ENCODE measurements around the gene ZMIZ1. TPM values are rescaled to one million over a fixed set of nuclear protein-coding genes. Genes with fewer than 3 reads are reported as not detected.

Gene ZMIZ1
- total RNA-seq, 6 donors from 2014 or later: 51.0 to 99.2 (median 91.8) TPM

- WGBS, 2 donors: 87 to 95% methylated on average over 6 to 8 of the region's 8 CpGs
- ATAC-seq (ENCODE audit: low FRiP score in 2 of 2) (no peak), DNase-seq (no peak)
- H3K36me3 ChIP-seq: peaks cover 66 to 99% (median 94%) of the 10 kb centered on the region in 4 donors
- H3K9me3 ChIP-seq: no peaks in the 10 kb centered on the region
- no peak for TF ChIP-seq EP300 (IDR thresholded peaks at IDR 0.05)
- TF ChIP-seq CTCF (IDR thresholded peaks at IDR 0.05): no peak
- TF ChIP-seq POLR2AphosphoS5 (IDR thresholded peaks at IDR 0.05): no peak
- TF ChIP-seq POLR2A (IDR thresholded peaks at IDR 0.05): no peak
- H3K27ac ChIP-seq: no peak overlapping the region
- no peak overlapping the region for H3K4me3 ChIP-seq
- no peaks in the 10 kb centered on the region for H3K4me1 ChIP-seq
- no peaks in the 10 kb centered on the region for H3K27me3 ChIP-seq
These were observed 236.7 kb downstream of the ZMIZ1 start for GRCh38 chr10:79305515-79305914.

GRCh38 chr10:79305988-79306387, 237.2 kb downstream of the ZMIZ1 start:
- TF ChIP-seq CTCF (IDR thresholded peaks at IDR 0.05): no peak
- peaks cover 62 to 99% (median 94%) of the 10 kb centered on the region in 4 donors for H3K36me3 ChIP-seq
- H3K4me1 ChIP-seq: no peaks in the 10 kb centered on the region
- H3K4me3 ChIP-seq: no peak overlapping the region
- no peaks in the 10 kb centered on the region for H3K9me3 ChIP-seq
- ATAC-seq (ENCODE audit: low FRiP score in 2 of 2) (no peak), DNase-seq (peak in 1 of 2 donors; percentile 66)
- H3K27ac ChIP-seq: no peak overlapping the region
- 97 to 100% methylated on average over 2 to 15 of the region's 15 CpGs for WGBS, 2 donors
- H3K27me3 ChIP-seq: no peaks in the 10 kb centered on the region

- H3K27me3 ChIP-seq: no peaks in the 10 kb centered on the region
These were observed 238.0 kb downstream of the ZMIZ1 start for GRCh38 chr10:79306644-79307220.

GRCh38 chr10:79308016-79308415, 239.2 kb downstream of the ZMIZ1 start:
- H3K27me3 ChIP-seq: no peaks in the 10 kb centered on the region
- TF ChIP-seq POLR2AphosphoS5 (IDR thresholded peaks at IDR 0.05) (no peak), CTCF (IDR thresholded peaks at IDR 0.05) (no peak), EP300 (IDR thresholded peaks at IDR 0.05) (no peak), POLR2A (IDR thresholded peaks at IDR 0.05) (no peak)
- WGBS, 2 donors: 78 to 79% methylated on average over 2 to 7 of the region's 7 CpGs
- no peaks in the 10 kb centered on the region for H3K4me1 ChIP-seq
- H3K36me3 ChIP-seq: peaks cover 47 to 100% (median 93%) of the 10 kb centered on the region in 4 donors
- ATAC-seq (ENCODE audit: low FRiP score in 2 of 2) (no peak), DNase-seq (no peak)
- H3K9me3 ChIP-seq: no peaks in the 10 kb centered on the region
- no peak overlapping the region for H3K27ac ChIP-seq
- H3K4me3 ChIP-seq: no peak overlapping the region

More at GRCh38 chr10:79306644-79307220, 238.0 kb downstream of the ZMIZ1 start:
- ATAC-seq (ENCODE audit: low FRiP score in 2 of 2) (no peak), DNase-seq (no peak)
- Histone ChIP-seq H3K9me3 (no peaks in the 10 kb centered on the region), H3K36me3 (peaks cover 54 to 99% (median 91%) of the 10 kb centered on the region in 4 donors), H3K27ac (no peak overlapping the region), H3K4me1 (no peaks in the 10 kb centered on the region), H3K4me3 (no peak overlapping the region)
- no peak for TF ChIP-seq POLR2A (IDR thresholded peaks at IDR 0.05)
- no peak for TF ChIP-seq EP300 (IDR thresholded peaks at IDR 0.05)
- TF ChIP-seq POLR2AphosphoS5 (IDR thresholded peaks at IDR 0.05): no peak
- no peak for TF ChIP-seq CTCF (IDR thresholded peaks at IDR 0.05)
- 95 to 97% methylated on average over 3 to 7 of the region's 8 CpGs for WGBS, 2 donors
